ENCODE measurements around the gene MAN2A1.

- TF ChIP-seq POLR2AphosphoS5 (IDR thresholded peaks at IDR 0.05; ENCODE audit: low read depth) (no peak), CTCF (conservative IDR thresholded peaks at IDR 0.05; ENCODE audit: low read depth in 2 of 2) (no peak), EZH2 (IDR thresholded peaks at IDR 0.05; ENCODE audit: low read depth, unreplicated experiment) (no peak)
These were observed 123.0 kb downstream of the MAN2A1 start for GRCh38 chr5:109812698-109813097.
